22Rv1 (cell line): ENCODE measurements around the gene TAF1A.

ENCODE experiments used
- CTCF ChIP-seq: fragments of 450-650 bp; IDR thresholded peaks from 2 replicates; pipeline ENCODE4 v1.5.1; 2017; ENCODE audit warnings: mild to moderate bottlenecking
- ZFX ChIP-seq: fragments of 450-650 bp; IDR thresholded peaks from 2 replicates; pipeline ENCODE4 v1.6.1; 2017; ENCODE audit warnings: antibody characterized with exemption, borderline replicate concordance

GRCh38 chr1:222546091-222546490 is 43.6 kb downstream of the TAF1A start:
- no peak for TF ChIP-seq CTCF
- TF ChIP-seq ZFX: no peak
